Chondrocyte (in vitro differentiated cells): ENCODE measurements around the gene C12orf60. TPM values are rescaled to one million over a fixed set of nuclear protein-coding genes. Genes with fewer than 3 reads are reported as not detected.

Source experiments
- DNase-seq: peaks from one replicate; pipeline ENCODE4 v3.0.0; 2021; ENCODE audit warnings: mixed read lengths, low spot score
- H3K27ac Mint-ChIP-seq: one replicate; pipeline ENCODE4 v1.8.0; 2021; ENCODE audit warnings: mild to moderate bottlenecking, moderate library complexity, mixed read lengths; ENCODE audit not compliant: unreplicated experiment
- H3K27me3 Mint-ChIP-seq: 2 replicates; pipeline ENCODE4 v1.8.0; 2021; ENCODE audit warnings: low read depth, mixed read lengths
- H3K36me3 Mint-ChIP-seq: 2 replicates; pipeline ENCODE4 v1.8.0; 2021; ENCODE audit warnings: low read depth, mixed read lengths
- H3K4me1 Mint-ChIP-seq: 2 replicates; pipeline ENCODE4 v1.8.0; 2021; ENCODE audit warnings: low read depth, mild to moderate bottlenecking, mixed read lengths
- H3K4me3 Mint-ChIP-seq: one replicate; pipeline ENCODE4 v1.8.0; 2021; ENCODE audit warnings: mild to moderate bottlenecking, moderate library complexity, mixed read lengths; ENCODE audit not compliant: unreplicated experiment
- H3K9me3 Mint-ChIP-seq: 2 replicates; pipeline ENCODE4 v1.8.0; 2021; ENCODE audit warnings: low read depth, mixed read lengths
- total RNA-seq: library from RNA; stranded (reverse); gene quantifications from 3 replicates; pipeline ENCODE4 v1.2.1, GENCODE V29; 2021
- TF ChIP-seq, protein P1 (sequence below): fragments of 200-600 bp; sonication (generic); IDR thresholded peaks from 2 replicates; pipeline ENCODE4 v1.5.0; 2021; ENCODE audit warnings: antibody characterized with exemption, mild to moderate bottlenecking, moderate library complexity

C12orf60 gene
- total RNA-seq, 1 donor from 2014 or later = 0.82 TPM

DNA sequence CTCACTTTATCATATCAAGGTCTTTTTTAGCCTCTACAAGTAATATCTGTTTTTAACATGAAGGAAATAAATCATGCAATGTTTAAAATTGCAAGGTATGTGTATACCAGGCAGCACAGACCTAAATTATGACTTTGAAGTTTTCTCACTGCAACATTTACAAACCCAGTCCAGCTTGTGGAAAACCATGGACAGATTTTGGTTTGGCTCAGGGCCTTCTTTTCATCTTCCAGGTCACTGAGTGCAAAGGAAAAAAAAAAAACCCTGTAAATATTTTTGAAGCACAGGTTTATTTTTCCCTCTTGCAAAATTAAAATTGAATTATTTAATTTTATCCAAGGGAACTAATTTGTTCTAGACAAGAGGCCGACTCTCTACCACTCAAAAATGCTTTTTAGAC, 68.4 kb downstream of the C12orf60 start:
- no peak overlapping the region for H3K4me3 Mint-ChIP-seq
- DNase-seq = no peak
- TF ChIP-seq, protein P1, sequence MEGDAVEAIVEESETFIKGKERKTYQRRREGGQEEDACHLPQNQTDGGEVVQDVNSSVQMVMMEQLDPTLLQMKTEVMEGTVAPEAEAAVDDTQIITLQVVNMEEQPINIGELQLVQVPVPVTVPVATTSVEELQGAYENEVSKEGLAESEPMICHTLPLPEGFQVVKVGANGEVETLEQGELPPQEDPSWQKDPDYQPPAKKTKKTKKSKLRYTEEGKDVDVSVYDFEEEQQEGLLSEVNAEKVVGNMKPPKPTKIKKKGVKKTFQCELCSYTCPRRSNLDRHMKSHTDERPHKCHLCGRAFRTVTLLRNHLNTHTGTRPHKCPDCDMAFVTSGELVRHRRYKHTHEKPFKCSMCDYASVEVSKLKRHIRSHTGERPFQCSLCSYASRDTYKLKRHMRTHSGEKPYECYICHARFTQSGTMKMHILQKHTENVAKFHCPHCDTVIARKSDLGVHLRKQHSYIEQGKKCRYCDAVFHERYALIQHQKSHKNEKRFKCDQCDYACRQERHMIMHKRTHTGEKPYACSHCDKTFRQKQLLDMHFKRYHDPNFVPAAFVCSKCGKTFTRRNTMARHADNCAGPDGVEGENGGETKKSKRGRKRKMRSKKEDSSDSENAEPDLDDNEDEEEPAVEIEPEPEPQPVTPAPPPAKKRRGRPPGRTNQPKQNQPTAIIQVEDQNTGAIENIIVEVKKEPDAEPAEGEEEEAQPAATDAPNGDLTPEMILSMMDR = no peak
- no peaks in the 10 kb centered on the region for H3K27me3 Mint-ChIP-seq
- peaks cover 8% of the 10 kb centered on the region for H3K4me1 Mint-ChIP-seq
- no peak overlapping the region for H3K27ac Mint-ChIP-seq
- no peaks in the 10 kb centered on the region for H3K36me3 Mint-ChIP-seq
- H3K9me3 Mint-ChIP-seq = peaks cover 10% of the 10 kb centered on the region

DNA sequence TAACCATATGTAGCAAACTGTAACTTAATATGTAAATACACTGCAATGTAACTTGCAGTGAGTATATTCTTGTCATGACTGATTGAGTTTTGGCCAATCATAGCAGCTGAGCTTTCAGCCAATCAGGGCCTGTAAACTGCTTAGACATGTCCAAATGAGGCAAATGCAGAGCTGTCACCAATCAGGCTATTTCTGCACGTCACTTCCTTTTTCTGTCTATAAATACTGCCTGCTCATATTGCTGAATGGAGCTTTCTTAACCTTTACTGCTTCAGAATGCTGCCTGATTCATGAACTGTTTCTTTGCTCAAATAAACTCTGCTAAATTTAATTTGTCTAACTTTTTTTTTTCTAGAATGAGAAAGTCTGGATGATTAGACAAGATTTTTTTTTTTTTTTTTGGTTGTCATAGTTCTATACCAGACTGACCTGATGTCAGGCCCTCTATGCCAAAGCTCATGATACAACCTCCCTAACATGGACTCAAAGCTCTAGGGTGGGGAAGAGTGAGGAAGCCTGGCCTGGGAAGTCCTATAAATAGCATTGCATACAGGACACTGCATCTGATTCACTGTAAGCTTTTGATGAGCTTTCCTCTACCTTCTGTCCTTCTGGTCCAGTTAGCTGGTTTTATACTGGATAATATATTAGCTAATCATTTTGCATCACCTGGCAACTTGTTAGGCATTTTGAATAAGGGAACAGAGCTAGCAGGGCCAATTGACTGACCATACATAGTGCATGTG, 70.1 kb downstream of the C12orf60 start:
- H3K27me3 Mint-ChIP-seq = no peaks in the 10 kb centered on the region
- H3K36me3 Mint-ChIP-seq = no peaks in the 10 kb centered on the region
- TF ChIP-seq, protein P1 = no peak
- DNase-seq = no peak
- no peak overlapping the region for H3K27ac Mint-ChIP-seq
- H3K9me3 Mint-ChIP-seq = no peaks in the 10 kb centered on the region
- H3K4me3 Mint-ChIP-seq = no peak overlapping the region
- H3K4me1 Mint-ChIP-seq = peaks cover 8% of the 10 kb centered on the region

Other genes starting within 250 kb of the C12orf60 start
- 2.4 to 5.5 TPM (median 4.1 TPM) in 3 replicates for gene PLBD1, start 235.8 kb upstream of the C12orf60 start, total RNA-seq
- not detected in 3 replicates for gene GUCY2C, start 107.1 kb upstream of the C12orf60 start, total RNA-seq
- 46.2 to 55.5 TPM (median 51.1 TPM) in 3 replicates for gene WBP11, start 192 bp upstream of the C12orf60 start, total RNA-seq
- 0.15 to 0.17 TPM in 2 of 3 replicates, not detected in the other for gene SMCO3, start 10.5 kb downstream of the C12orf60 start, total RNA-seq
- gene ART4, start 39.9 kb downstream of the C12orf60 start, total RNA-seq = 0.17 to 0.37 TPM in 2 of 3 replicates, not detected in the other
- 158 to 215 TPM (median 213 TPM) in 3 replicates for gene MGP, start 82.2 kb downstream of the C12orf60 start, total RNA-seq
- 0.73 to 0.87 TPM (median 0.77 TPM) in 3 replicates for gene ERP27, start 134.9 kb downstream of the C12orf60 start, total RNA-seq
- gene ARHGDIB, start 157.9 kb downstream of the C12orf60 start, total RNA-seq = 5.2 to 9.1 TPM (median 6.1 TPM) in 3 replicates
- not detected in 3 replicates for gene PDE6H, start 169.4 kb downstream of the C12orf60 start, total RNA-seq